ENCODE results near the gene METTL14.
"Not testable (repeated sequence)": the region's sequence is repeated elsewhere in the genome, so short reads cannot be mapped to it uniquely, and the experiment has no call there.

METTL14 gene

GRCh38 chr4:118684873-118685811 lies at the start of gene METTL14:
Gene METTL14, plus strand, starts transcription at chr4:118685392. Its CDS starts 143 bp downstream, at chr4:118685535.
- DNase-seq (ENCODE audit: low spot score): peak; percentile 90

- DNase-seq (ENCODE audit: low spot score): not testable (repeated sequence)
Measured at GRCh38 chr4:118636126-118636525, 49.1 kb upstream of the METTL14 start.

DNA sequence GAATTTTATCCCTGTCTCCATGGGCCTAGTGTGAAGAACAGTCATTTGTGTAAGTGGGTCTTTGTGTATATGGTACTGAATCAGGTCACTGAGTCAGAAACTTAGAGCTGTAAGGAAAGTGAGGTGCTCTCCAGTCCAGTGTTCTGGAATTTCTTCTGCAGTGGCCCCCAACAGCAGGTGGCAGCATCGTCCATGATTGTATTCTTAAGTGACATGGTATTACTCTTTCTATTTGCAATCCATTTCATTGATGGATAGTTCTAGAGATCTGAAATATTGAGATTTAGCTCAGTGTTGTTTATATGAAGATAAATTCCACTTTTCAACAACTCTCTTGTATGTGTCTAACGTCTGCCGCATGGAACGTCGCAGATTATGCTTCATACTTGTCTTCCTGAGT lies 20.5 kb upstream of the METTL14 start:
- DNase-seq (ENCODE audit: low spot score): not testable (repeated sequence)

GRCh38 chr4:118669220-118669619 lies 16.0 kb upstream of the METTL14 start:
- DNase-seq (ENCODE audit: low spot score): peak; percentile 21

DNA sequence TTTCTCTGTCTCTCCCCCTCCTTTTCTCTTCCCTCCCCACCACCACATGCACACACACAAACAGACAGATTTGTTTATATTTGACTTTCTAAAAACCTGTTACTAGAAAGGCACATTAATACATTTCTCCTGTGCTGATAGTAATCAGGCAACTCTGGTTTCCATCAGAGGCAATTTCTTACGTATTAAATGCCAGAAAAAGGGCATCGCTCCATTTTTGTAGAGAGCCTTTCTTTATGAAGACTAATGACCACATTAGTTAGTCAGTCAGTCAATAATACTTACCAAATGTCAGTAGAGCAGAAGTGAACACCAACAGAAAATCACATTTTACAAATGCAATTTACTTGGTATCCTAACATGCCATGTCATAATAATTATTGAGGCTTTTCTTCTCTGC lies 14.2 kb upstream of the METTL14 start:
- DNase-seq (ENCODE audit: low spot score): not testable (repeated sequence)

DNA sequence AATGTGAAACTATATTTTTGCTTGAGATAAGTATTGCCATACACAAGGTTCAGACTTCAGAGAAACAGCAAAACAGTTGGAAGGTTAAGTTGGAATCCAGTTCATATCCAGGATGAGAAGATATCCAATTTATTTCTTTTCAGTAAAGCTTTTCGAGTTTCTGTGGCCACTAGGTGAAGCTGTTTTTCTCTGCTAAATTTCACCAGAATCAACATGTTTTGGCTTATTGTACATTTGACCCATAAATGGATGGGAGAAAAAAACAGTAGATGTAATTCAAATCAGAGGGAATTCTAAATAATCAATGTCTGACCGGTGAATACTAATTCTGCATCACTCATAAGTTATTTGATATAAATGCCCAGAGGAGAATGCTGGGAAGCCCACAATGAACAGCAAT lies 9.1 kb upstream of the METTL14 start:
- DNase-seq (ENCODE audit: low spot score): no peak

- DNase-seq (ENCODE audit: low spot score): no peak
Measured at GRCh38 chr4:118680808-118681207, 4.4 kb upstream of the METTL14 start.

DNA sequence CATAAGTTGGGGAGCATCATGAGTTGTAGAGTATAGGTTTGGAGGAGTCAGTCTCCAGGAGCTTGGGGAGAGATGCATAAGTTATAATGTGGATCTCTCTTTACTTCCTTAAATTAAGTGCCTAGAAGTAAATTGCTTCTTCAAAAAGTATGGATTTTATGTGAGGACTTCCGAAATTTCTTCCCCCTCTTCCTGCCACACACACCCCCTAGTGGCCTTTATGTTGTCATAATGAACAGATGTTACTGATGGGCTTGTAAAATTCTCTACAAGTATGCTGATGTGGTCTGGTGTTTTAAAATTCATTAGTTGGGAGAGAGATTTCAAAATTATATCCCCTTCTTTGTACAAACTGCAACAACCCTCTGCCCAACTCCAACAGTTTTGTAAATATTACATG lies 2.3 kb upstream of the METTL14 start:
- DNase-seq (ENCODE audit: low spot score): no peak

GRCh38 chr4:118683513-118683912 lies 1.7 kb upstream of the METTL14 start:
- DNase-seq (ENCODE audit: low spot score): no peak

DNA sequence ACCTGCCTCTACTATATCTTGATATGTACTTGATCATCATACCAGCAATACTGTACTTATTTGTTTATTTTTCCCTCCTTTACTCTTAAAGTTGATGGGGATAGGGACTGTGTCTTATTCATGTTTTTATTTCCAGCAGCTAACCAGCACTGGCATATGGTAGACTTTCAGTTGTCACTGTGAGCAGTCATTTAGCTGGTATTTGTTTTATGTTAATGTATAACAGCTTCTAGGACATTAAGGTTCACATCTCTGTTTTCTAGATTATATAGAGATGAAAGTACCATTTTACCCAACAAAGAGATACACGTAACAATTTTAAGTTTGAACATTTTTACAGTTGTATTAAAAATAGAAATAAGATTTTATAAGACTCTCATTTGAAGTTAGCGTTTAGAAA lies 17.9 kb downstream of the METTL14 start:
- DNase-seq (ENCODE audit: low spot score): no peak

- no peak for DNase-seq (ENCODE audit: low spot score)
Measured at GRCh38 chr4:118711052-118711451, 25.9 kb downstream of the METTL14 start.

DNA sequence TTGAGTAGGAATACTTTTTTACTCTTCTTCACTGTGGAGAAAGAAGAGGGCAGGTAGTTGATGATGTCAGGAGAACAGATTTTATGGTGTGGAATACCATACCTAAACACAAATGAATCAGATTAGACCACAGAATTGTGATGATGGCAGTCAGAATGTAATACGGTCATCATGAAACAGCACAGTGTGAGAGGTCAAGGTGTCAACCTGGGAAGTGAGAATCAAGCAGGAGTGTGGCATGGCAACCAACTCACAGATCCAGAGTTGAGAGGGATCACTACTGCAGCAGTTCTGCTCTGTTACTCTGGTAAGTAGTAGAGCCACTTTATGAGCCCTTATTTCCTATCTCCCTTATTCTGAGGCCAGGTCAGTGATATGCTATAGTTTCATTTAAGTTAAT lies 27.7 kb downstream of the METTL14 start:
- DNase-seq (ENCODE audit: low spot score): peak; percentile 17

DNA sequence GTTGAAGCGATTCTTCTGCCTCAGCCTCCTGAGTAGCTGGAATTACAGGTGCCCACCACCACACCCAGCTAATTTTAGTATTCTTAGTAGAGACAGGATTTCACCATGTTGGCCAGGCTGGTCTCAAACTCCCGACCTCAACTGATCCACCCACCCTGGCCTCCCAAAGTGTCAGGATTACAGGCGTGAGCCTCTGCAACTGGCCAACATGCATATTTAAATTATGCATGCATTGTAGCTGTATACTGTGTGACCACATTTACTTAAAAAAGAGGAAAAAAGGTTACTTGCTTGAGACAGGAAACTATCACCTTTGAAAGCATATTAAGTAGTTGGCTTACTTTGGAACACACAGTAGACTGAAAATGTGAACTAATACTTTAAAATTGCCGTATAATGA lies 29.5 kb downstream of the METTL14 start:
- DNase-seq (ENCODE audit: low spot score): no peak

DNA sequence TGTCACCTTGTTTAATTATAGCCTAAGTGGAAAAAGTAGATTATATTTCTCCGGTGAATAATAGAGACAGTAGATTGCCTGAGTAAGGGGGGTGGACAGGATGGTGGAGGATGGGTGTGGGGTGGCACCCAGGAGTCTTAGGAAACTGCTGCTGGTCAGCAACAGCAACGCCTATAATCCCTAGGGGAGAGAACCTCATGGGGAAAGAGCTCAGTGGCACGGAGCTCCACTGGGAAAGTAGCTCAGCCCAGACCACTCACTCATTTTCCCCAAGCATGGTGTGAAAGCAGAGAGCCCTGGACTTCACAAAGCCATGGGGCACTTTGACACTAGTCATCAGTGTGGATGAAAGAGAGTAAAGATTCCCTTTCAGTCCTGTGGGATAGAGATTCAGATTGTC lies 31.1 kb downstream of the METTL14 start:
- DNase-seq (ENCODE audit: low spot score): no peak

- no peak for DNase-seq (ENCODE audit: low spot score)
Measured at GRCh38 chr4:118718511-118719170, 33.4 kb downstream of the METTL14 start.

DNA sequence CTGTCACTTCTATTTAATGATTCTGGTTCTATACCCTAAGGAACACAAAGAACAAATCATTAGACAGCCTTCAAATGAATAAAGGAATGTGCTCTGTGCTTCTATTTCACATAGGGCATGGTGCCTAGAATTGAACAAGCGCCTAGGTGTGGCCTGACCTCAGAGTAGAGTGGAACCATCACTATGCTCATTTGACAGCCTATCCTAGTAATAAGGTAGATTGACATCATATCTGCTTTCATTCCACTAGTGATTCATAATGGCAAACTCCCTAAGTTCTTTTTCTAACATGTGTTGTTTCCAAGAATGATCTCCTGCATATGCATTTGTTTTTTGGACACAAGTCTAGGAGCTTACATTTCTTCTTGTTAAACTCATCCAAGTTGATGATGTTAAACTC lies 36.6 kb downstream of the METTL14 start:
- no peak for DNase-seq (ENCODE audit: low spot score)

DNA sequence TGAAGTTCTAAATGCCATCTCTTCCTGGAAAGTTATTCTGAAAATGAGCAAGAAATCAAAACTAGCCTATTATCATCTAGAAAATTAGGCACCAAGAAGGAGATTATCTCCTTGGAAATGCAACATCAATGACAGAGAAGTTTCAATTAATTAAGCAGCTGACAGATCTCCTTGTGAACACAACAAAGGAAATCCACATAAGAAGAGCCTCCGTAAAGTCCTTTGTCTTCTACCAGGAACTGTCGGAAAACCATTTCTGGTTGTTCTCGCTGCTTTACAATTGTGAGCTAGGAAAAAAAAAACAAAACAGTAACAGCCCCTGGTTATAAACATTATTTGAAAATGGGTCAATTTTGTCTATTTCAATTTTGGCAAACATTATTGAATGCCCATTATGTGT lies 38.2 kb downstream of the METTL14 start:
- DNase-seq (ENCODE audit: low spot score): no peak

GRCh38 chr4:118727360-118727759 lies 42.2 kb downstream of the METTL14 start:
- no peak for DNase-seq (ENCODE audit: low spot score)

GRCh38 chr4:118729287-118730286 lies 44.4 kb downstream of the METTL14 start:
- no peak for DNase-seq (ENCODE audit: low spot score)

GRCh38 chr4:118730683-118731082 lies 45.5 kb downstream of the METTL14 start:
- no peak for DNase-seq (ENCODE audit: low spot score)

- DNase-seq (ENCODE audit: low spot score): no peak
Measured at GRCh38 chr4:118732591-118733330, 47.6 kb downstream of the METTL14 start.
